Body of pancreas (tissue), 4 donors: Measurements from ENCODE around the gene P3R3URF. TPM values are rescaled to one million over a fixed set of nuclear protein-coding genes. Genes with fewer than 3 reads are reported as not detected.

Experiments used
- ATAC-seq: fragments of 150-250 bp; one replicate; pipeline ENCODE4 v1.9.1; 2016
- DNase-seq, 4 donors: peaks; one replicate each; pipeline ENCODE4 v3.0.0-alpha.2; 2019
- H3K27ac ChIP-seq, 4 donors: fragments of 200-600 bp; sonication (generic); 1 replicate in 3 of 4; 2 replicates in 1 of 4; pipeline versions ENCODE4 v1.5.1 to v1.6.1; 2016 to 2019; ENCODE audit warnings: mild to moderate bottlenecking in 1 of 4, mixed read lengths in 1 of 4, moderate library complexity in 1 of 4
- H3K27me3 ChIP-seq, 2 donors: fragments of 200-600 bp; sonication (generic); one replicate each; pipeline ENCODE4 v1.6.0; 2016; ENCODE audit warnings: mild to moderate bottlenecking in 1 of 2
- H3K36me3 ChIP-seq, 2 donors: fragments of 200-600 bp; sonication (generic); replicated peaks in 1 of 2; 2 replicates each; pipeline ENCODE4 v1.5.1; 2016; ENCODE audit warnings: low read depth in 2 of 2; ENCODE audit not compliant: insufficient read depth in 1 of 2
- H3K4me1 ChIP-seq: fragments of 200-600 bp; sonication (generic); one replicate; pipeline ENCODE4 v1.6.0; 2016
- H3K4me3 ChIP-seq, 2 donors: fragments of 200-600 bp; sonication (generic); 1 replicate in 1 of 2; 2 replicates in 1 of 2; pipeline ENCODE4 v1.5.1; 2016 to 2019
- H3K9me3 ChIP-seq, 3 donors: fragments of 200-600 bp; sonication (generic); 1 replicate in 2 of 3; 2 replicates in 1 of 3; pipeline ENCODE4 v1.5.1; 2016
- CTCF ChIP-seq, 7 experiments: fragments of 450-650 bp in 4 of 7; fragments of 200-600 bp in 3 of 7; sonication (generic) in 3 of 7; IDR thresholded peaks; one replicate each; pipeline ENCODE4 v1.5.1; 2016 to 2019; ENCODE audit warnings: antibody characterized with exemption in 7 of 7
- POLR2A ChIP-seq, 3 donors: fragments of 450-650 bp; IDR thresholded peaks; one replicate each; pipeline ENCODE4 v1.6.1; 2016; ENCODE audit warnings: antibody characterized with exemption in 3 of 3, mild to moderate bottlenecking in 2 of 3
- WGBS, 2 donors: methylation state at CpG; one replicate each; pipeline ENCODE4 v1.1.5; 2017; 5-methylcytosine and 5-hydroxymethylcytosine counted together
- intact Hi-C: fragments of 100-400 bp; cut with DNase I; formaldehyde crosslinking; loops from one replicate; pipeline ENCODE4 v1.15.1; 2023
- total RNA-seq, 2 donors: library from RNA; depleted of rRNA; stranded (reverse); fragments of >200 nt; gene quantifications; one replicate each; pipeline ENCODE4 v1.1.0, GENCODE V29; 2016

The P3R3URF gene
- total RNA-seq, 2 donors from 2014 or later = not detected

- TF ChIP-seq CTCF (IDR thresholded peaks at IDR 0.05) (no peak), POLR2A (IDR thresholded peaks at IDR 0.05) (no peak)
- Histone ChIP-seq H3K27me3 (no peaks in the 10 kb centered on the region), H3K27ac (no peak overlapping the region), H3K4me3 (no peak overlapping the region), H3K4me1 (no peaks in the 10 kb centered on the region), H3K36me3 (no peaks in the 10 kb centered on the region), H3K9me3 (no peaks in the 10 kb centered on the region)
- DNase-seq (no peak), ATAC-seq (no peak)
- 85 to 87% methylated on average over 1 of the region's 1 CpG for WGBS, 2 donors
- intact Hi-C loops = no loop called here
These were observed 16.1 kb downstream of the P3R3URF start for GRCh38 chr1:46160212-46160611.

GRCh38 chr1:46159516-46159915 is 16.8 kb downstream of the P3R3URF start:
- Histone ChIP-seq H3K9me3 (no peaks in the 10 kb centered on the region), H3K36me3 (no peaks in the 10 kb centered on the region), H3K27me3 (no peaks in the 10 kb centered on the region), H3K4me1 (no peaks in the 10 kb centered on the region), H3K27ac (no peak overlapping the region), H3K4me3 (no peak overlapping the region)
- no peak for TF ChIP-seq POLR2A (IDR thresholded peaks at IDR 0.05)
- no peak for TF ChIP-seq CTCF (IDR thresholded peaks at IDR 0.05)
- no peak for DNase-seq
- WGBS, 2 donors = 68 to 76% methylated on average over 3 of the region's 3 CpGs
- intact Hi-C loops = no loop called here
- no peak for ATAC-seq

- Histone ChIP-seq H3K9me3 (no peaks in the 10 kb centered on the region), H3K27ac (no peak overlapping the region), H3K36me3 (no peaks in the 10 kb centered on the region), H3K4me3 (no peak overlapping the region), H3K4me1 (no peaks in the 10 kb centered on the region), H3K27me3 (no peaks in the 10 kb centered on the region)
- WGBS, 2 donors = 81 to 90% methylated on average over 13 of the region's 13 CpGs
- no peak for DNase-seq
- TF ChIP-seq POLR2A (IDR thresholded peaks at IDR 0.05) (no peak), CTCF (IDR thresholded peaks at IDR 0.05) (no peak)
- intact Hi-C loops = no loop called here
- no peak for ATAC-seq
These were observed 17.7 kb downstream of the P3R3URF start for GRCh38 chr1:46158312-46159281.

GRCh38 chr1:46157916-46158311 is 18.4 kb downstream of the P3R3URF start:
- H3K27me3 ChIP-seq = no peaks in the 10 kb centered on the region
- no peaks in the 10 kb centered on the region for H3K36me3 ChIP-seq
- no peak overlapping the region for H3K27ac ChIP-seq
- H3K4me3 ChIP-seq = no peak overlapping the region
- no peaks in the 10 kb centered on the region for H3K4me1 ChIP-seq
- ATAC-seq = no peak
- WGBS, 2 donors = 85 to 87% methylated on average over 1 of the region's 1 CpG
- H3K9me3 ChIP-seq = no peaks in the 10 kb centered on the region
- TF ChIP-seq CTCF (IDR thresholded peaks at IDR 0.05) = no peak
- TF ChIP-seq POLR2A (IDR thresholded peaks at IDR 0.05) = no peak
- DNase-seq = no peak
- intact Hi-C loops = no loop called here

- no peaks in the 10 kb centered on the region for H3K27me3 ChIP-seq
- H3K36me3 ChIP-seq = no peaks in the 10 kb centered on the region
- no peak for ATAC-seq
- WGBS, 2 donors = 90 to 100% methylated on average over 1 of the region's 1 CpG
- H3K27ac ChIP-seq = no peak overlapping the region
- intact Hi-C loops = no loop called here
- no peaks in the 10 kb centered on the region for H3K9me3 ChIP-seq
- no peak for TF ChIP-seq POLR2A (IDR thresholded peaks at IDR 0.05)
- TF ChIP-seq CTCF (IDR thresholded peaks at IDR 0.05) = no peak
- H3K4me1 ChIP-seq = no peaks in the 10 kb centered on the region
- H3K4me3 ChIP-seq = no peak overlapping the region
- DNase-seq = no peak
These were observed 22.6 kb downstream of the P3R3URF start for GRCh38 chr1:46153732-46154131.
